Brain microvascular endothelial cell (primary cell): ENCODE measurements around the gene TSNAXIP1.

Source experiments
- DNase-seq: peaks from one replicate; pipeline ENCODE4 v3.0.0-alpha.2; 2020
- H3K27ac ChIP-seq: fragments of 250-450 bp; sonication (Bioruptor Pico); 2 replicates; pipeline ENCODE4 v1.5.1; 2020; ENCODE audit warnings: mild to moderate bottlenecking, moderate library complexity
- H3K27me3 ChIP-seq: fragments of 250-450 bp; sonication (Bioruptor Pico); replicated peaks from 2 replicates; pipeline ENCODE4 v1.5.1; 2020; ENCODE audit warnings: mild to moderate bottlenecking
- H3K36me3 ChIP-seq: fragments of 250-450 bp; sonication (Bioruptor Pico); replicated peaks from 2 replicates; pipeline ENCODE4 v1.5.1; 2020; ENCODE audit warnings: mild to moderate bottlenecking
- H3K4me3 ChIP-seq: 2 replicates; pipeline ENCODE4 v1.5.1; 2011; ENCODE audit warnings: low read depth, mild to moderate bottlenecking, control low read depth, low read length, moderate library complexity
- in situ Hi-C: cut with HindIII; loops from 2 replicates; pipeline ENCODE4 v1.10.0; 2017; ENCODE audit warnings: low sequenced_read_pairs, low pct_ligation_motif_present
- TF ChIP-seq, protein P1 (sequence below): IDR thresholded peaks from 2 replicates; pipeline ENCODE4 v1.5.1; 2011; ENCODE audit warnings: low read depth, mild to moderate bottlenecking, moderate library complexity, low read length, control low read depth, inconsistent platforms; ENCODE audit errors: missing control alignments

TSNAXIP1 gene

DNA sequence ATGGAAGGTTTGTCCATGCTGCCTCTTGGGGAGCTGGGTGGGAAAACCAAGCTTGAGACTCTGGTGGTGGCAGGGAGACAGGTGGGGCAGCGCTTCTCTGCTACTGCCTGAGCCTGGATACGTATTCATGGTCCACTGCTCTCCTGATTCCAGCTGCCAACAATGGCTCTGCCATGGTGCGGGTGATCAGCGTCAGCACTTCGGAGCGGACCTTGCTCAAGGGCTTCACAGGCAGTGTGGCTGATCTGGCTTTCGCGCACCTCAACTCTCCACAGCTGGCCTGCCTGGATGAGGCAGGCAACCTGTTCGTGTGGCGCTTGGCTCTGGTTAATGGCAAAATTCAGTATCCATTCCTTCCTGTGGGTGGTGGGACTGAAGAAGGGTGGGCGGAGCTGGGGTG is 70.4 kb downstream of the TSNAXIP1 start:
- H3K27me3 ChIP-seq, result no peaks in the 10 kb centered on the region
- peaks cover 62% of the 10 kb centered on the region for H3K36me3 ChIP-seq
- in situ Hi-C loops, result no loop called here
- H3K4me3 ChIP-seq, result no peak overlapping the region
- DNase-seq, result no peak
- no peak overlapping the region for H3K27ac ChIP-seq
- TF ChIP-seq, protein P1, sequence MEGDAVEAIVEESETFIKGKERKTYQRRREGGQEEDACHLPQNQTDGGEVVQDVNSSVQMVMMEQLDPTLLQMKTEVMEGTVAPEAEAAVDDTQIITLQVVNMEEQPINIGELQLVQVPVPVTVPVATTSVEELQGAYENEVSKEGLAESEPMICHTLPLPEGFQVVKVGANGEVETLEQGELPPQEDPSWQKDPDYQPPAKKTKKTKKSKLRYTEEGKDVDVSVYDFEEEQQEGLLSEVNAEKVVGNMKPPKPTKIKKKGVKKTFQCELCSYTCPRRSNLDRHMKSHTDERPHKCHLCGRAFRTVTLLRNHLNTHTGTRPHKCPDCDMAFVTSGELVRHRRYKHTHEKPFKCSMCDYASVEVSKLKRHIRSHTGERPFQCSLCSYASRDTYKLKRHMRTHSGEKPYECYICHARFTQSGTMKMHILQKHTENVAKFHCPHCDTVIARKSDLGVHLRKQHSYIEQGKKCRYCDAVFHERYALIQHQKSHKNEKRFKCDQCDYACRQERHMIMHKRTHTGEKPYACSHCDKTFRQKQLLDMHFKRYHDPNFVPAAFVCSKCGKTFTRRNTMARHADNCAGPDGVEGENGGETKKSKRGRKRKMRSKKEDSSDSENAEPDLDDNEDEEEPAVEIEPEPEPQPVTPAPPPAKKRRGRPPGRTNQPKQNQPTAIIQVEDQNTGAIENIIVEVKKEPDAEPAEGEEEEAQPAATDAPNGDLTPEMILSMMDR, result no peak
